Erythroblast (primary cell): Measurements from ENCODE around the gene ACTR5.

ENCODE experiments used
- GATA1 ChIP-seq: IDR thresholded peaks from 2 replicates; pipeline ENCODE4 v1.6.1; 2011; ENCODE audit warnings: low read depth, mild to moderate bottlenecking, control low read depth, low read length, moderate library complexity
- POLR2A ChIP-seq: IDR thresholded peaks from 2 replicates; pipeline ENCODE4 v1.6.1; 2011; ENCODE audit warnings: mild to moderate bottlenecking, low read length

GRCh38 chr20:38698541-38698940 is 49.7 kb upstream of the ACTR5 start:
- no peak for TF ChIP-seq POLR2A
- no peak for TF ChIP-seq GATA1
